HEK293 (cell line): ENCODE results near the gene SUSD4.

Source experiments
- CTCF ChIA-PET: fragments of 350-600 bp; formaldehyde crosslinking; extraction: SDS; loops from one replicate; lab custom pipeline; 2021; ENCODE audit warnings: antibody characterized with exemption; lab: Yijun Ruan, JAX
- POLR2A ChIA-PET: fragments of 300-600 bp; formaldehyde crosslinking; extraction: SDS; loops from one replicate; lab custom pipeline; 2020; ENCODE audit warnings: antibody characterized with exemption, inconsistent platforms; lab: Yijun Ruan, JAX
- H3K27ac ChIP-seq: fragments of 200-500 bp; sonication (Bioruptor generic); 2 replicates; pipeline ENCODE4 v1.5.1; 2014; ENCODE audit warnings: low read depth, low read length, control low read depth, inconsistent platforms; ENCODE audit errors: extremely low read depth
- H3K36me3 ChIP-seq, 2 experiments: fragments of 200-500 bp in 1 of 2; sonication (Bioruptor generic) in 1 of 2; 1 replicate in 1 of 2; 2 replicates in 1 of 2; pipeline ENCODE4 v1.5.1; 2014 to 2017; ENCODE audit warnings: inconsistent platforms in 2 of 2, low read length in 2 of 2; ENCODE audit not compliant: control insufficient read depth in 2 of 2, insufficient read depth in 1 of 2
- H3K4me1 ChIP-seq: fragments of 200-500 bp; sonication (Bioruptor generic); 2 replicates; pipeline ENCODE4 v1.5.1; 2014; ENCODE audit warnings: mild to moderate bottlenecking, low read length, inconsistent platforms; ENCODE audit not compliant: control insufficient read depth, insufficient read depth
- H3K4me3 ChIP-seq: 2 replicates; pipeline ENCODE4 v1.5.1; 2011; ENCODE audit warnings: low read depth, mild to moderate bottlenecking, control low read depth, low read length, moderate library complexity
- H3K9me3 ChIP-seq: fragments of 200-500 bp; sonication (Bioruptor generic); 2 replicates; pipeline ENCODE4 v1.5.1; 2014; ENCODE audit warnings: low read depth, low read length, inconsistent platforms; ENCODE audit not compliant: control insufficient read depth, insufficient read depth
- ATF2 ChIP-seq: fragments of 450-650 bp; formaldehyde crosslinking; IDR thresholded peaks from 2 replicates; pipeline ENCODE4 v1.5.1; 2016; ENCODE audit warnings: missing biosample characterization, missing genetic modification characterization, low read depth
- BCL11B ChIP-seq: fragments of 450-650 bp; formaldehyde crosslinking; IDR thresholded peaks from 2 replicates; pipeline ENCODE4 v1.5.1; 2016; ENCODE audit warnings: low read depth, missing biosample characterization, missing genetic modification characterization
- HOXC10 ChIP-seq: sonication (generic); formaldehyde crosslinking; IDR thresholded peaks from 2 replicates; pipeline ENCODE4 v1.8.1; 2023; ENCODE audit warnings: mild to moderate bottlenecking, missing genetic modification reagents
- SP2 ChIP-seq: fragments of 450-650 bp; formaldehyde crosslinking; IDR thresholded peaks from 2 replicates; pipeline ENCODE4 v1.5.1; 2016; ENCODE audit warnings: missing biosample characterization, missing genetic modification characterization
- SP3 ChIP-seq: fragments of 450-650 bp; formaldehyde crosslinking; IDR thresholded peaks from 2 replicates; pipeline ENCODE4 v1.5.1; 2016; ENCODE audit warnings: missing biosample characterization, missing genetic modification characterization
- YY1 ChIP-seq: fragments of 450-650 bp; formaldehyde crosslinking; IDR thresholded peaks from 2 replicates; pipeline ENCODE4 v1.5.1; 2018; ENCODE audit warnings: missing biosample characterization, missing genetic modification characterization
- YY2 ChIP-seq: fragments of 450-650 bp; formaldehyde crosslinking; IDR thresholded peaks from 2 replicates; pipeline ENCODE4 v1.5.1; 2016; ENCODE audit warnings: missing biosample characterization, missing genetic modification characterization
- ZEB2 ChIP-seq: fragments of 450-650 bp; formaldehyde crosslinking; IDR thresholded peaks from 2 replicates; pipeline ENCODE4 v1.5.1; 2016; ENCODE audit warnings: missing biosample characterization, missing genetic modification characterization
- ZFP37 ChIP-seq: fragments of 450-650 bp; formaldehyde crosslinking; IDR thresholded peaks from 2 replicates; pipeline ENCODE4 v1.5.1; 2016; ENCODE audit warnings: missing biosample characterization, missing genetic modification characterization
- ZNF10 ChIP-seq: fragments of 450-650 bp; formaldehyde crosslinking; IDR thresholded peaks from 2 replicates; pipeline ENCODE4 v1.5.1; 2017; ENCODE audit warnings: missing biosample characterization, missing genetic modification characterization
- ZNF114 ChIP-seq: fragments of 450-650 bp; formaldehyde crosslinking; IDR thresholded peaks from 2 replicates; pipeline ENCODE4 v1.5.0; 2017; ENCODE audit warnings: missing biosample characterization, missing genetic modification characterization
- ZNF140 ChIP-seq: fragments of 450-650 bp; formaldehyde crosslinking; IDR thresholded peaks from 2 replicates; pipeline ENCODE4 v1.5.1; 2016; ENCODE audit warnings: missing biosample characterization, missing genetic modification characterization
- ZNF16 ChIP-seq: fragments of 450-650 bp; formaldehyde crosslinking; IDR thresholded peaks from 2 replicates; pipeline ENCODE4 v1.5.1; 2016; ENCODE audit warnings: low read depth, missing biosample characterization, missing genetic modification characterization
- ZNF202 ChIP-seq: fragments of 450-650 bp; formaldehyde crosslinking; IDR thresholded peaks from 2 replicates; pipeline ENCODE4 v1.5.1; 2016; ENCODE audit warnings: missing biosample characterization, missing genetic modification characterization, borderline replicate concordance
- ZNF324 ChIP-seq: fragments of 450-650 bp; formaldehyde crosslinking; IDR thresholded peaks from 2 replicates; pipeline ENCODE4 v1.5.1; 2016; ENCODE audit warnings: missing biosample characterization, missing genetic modification characterization
- ZNF571 ChIP-seq: fragments of 450-650 bp; formaldehyde crosslinking; IDR thresholded peaks from 2 replicates; pipeline ENCODE4 v1.5.0; 2017; ENCODE audit warnings: missing biosample characterization, missing genetic modification characterization
- ZNF580 ChIP-seq: fragments of 450-650 bp; formaldehyde crosslinking; IDR thresholded peaks from 2 replicates; pipeline ENCODE4 v1.5.1; 2016; ENCODE audit warnings: missing biosample characterization, missing genetic modification characterization
- ZNF610 ChIP-seq: fragments of 450-650 bp; formaldehyde crosslinking; IDR thresholded peaks from 2 replicates; pipeline ENCODE4 v1.5.1; 2016; ENCODE audit warnings: missing biosample characterization, missing genetic modification characterization, borderline replicate concordance
- ZNF623 ChIP-seq: fragments of 450-650 bp; formaldehyde crosslinking; IDR thresholded peaks from 2 replicates; pipeline ENCODE4 v1.5.1; 2016; ENCODE audit warnings: missing biosample characterization, missing genetic modification characterization
- ZNF624 ChIP-seq: fragments of 450-650 bp; formaldehyde crosslinking; IDR thresholded peaks from 2 replicates; pipeline ENCODE4 v1.5.1; 2017; ENCODE audit warnings: missing biosample characterization, missing genetic modification characterization
- ZNF629 ChIP-seq: fragments of 450-650 bp; formaldehyde crosslinking; IDR thresholded peaks from 2 replicates; pipeline ENCODE4 v1.5.1; 2017; ENCODE audit warnings: missing biosample characterization, missing genetic modification characterization
- ZNF670 ChIP-seq: fragments of 450-650 bp; formaldehyde crosslinking; IDR thresholded peaks from 2 replicates; pipeline ENCODE4 v1.5.1; 2016; ENCODE audit warnings: missing biosample characterization, missing genetic modification characterization, low read depth
- ZNF707 ChIP-seq: fragments of 450-650 bp; formaldehyde crosslinking; IDR thresholded peaks from 2 replicates; pipeline ENCODE4 v1.5.1; 2016; ENCODE audit warnings: missing biosample characterization, missing genetic modification characterization
- ZNF747 ChIP-seq: fragments of 450-650 bp; formaldehyde crosslinking; IDR thresholded peaks from 2 replicates; pipeline ENCODE4 v1.5.1; 2016; ENCODE audit warnings: missing biosample characterization, missing genetic modification characterization
- ZSCAN30 ChIP-seq: fragments of 450-650 bp; IDR thresholded peaks from 2 replicates; pipeline ENCODE4 v1.5.1; 2018; ENCODE audit warnings: missing biosample characterization, mild to moderate bottlenecking, missing genetic modification characterization, moderate library complexity

SUSD4 gene

DNA sequence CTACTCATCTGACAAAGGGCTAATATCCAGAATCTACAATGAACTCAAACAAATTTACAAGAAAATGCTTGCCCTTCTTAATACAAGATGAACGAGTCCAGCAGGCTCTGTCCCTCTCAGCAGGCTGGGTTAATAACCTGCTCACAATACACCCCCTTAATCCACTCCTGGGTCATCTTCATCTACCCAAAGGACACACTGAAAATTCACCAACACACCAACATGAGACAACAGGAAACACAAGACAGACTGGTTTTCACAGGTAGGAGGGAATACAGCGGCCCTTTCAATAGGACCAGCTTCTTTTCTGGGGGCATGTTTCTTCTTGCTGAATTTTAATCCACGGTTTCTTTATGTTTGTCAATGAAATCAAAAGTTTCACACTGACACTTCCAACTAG is 44.6 kb downstream of the SUSD4 start:
- Histone ChIP-seq H3K4me3 (no peak overlapping the region), H3K4me1 (no peaks in the 10 kb centered on the region)
- POLR2A ChIA-PET, result no interaction called here
- TF ChIP-seq ZNF623, result no peak
- TF ChIP-seq ZNF202 (tag by site-specific recombination), result no peak
- no peak for TF ChIP-seq YY2
- no peak for TF ChIP-seq ZNF670 (tag by site-specific recombination)
- TF ChIP-seq ZNF624 (tag by site-specific recombination), result no peak
- no peak for TF ChIP-seq SP2
- no peak for TF ChIP-seq ZNF571 (tag by site-specific recombination)
- no peak for TF ChIP-seq SP3 (tag by site-specific recombination)
- TF ChIP-seq ZEB2 (tag by site-specific recombination), result no peak
- no peak for TF ChIP-seq ATF2 (tag by site-specific recombination)
- no peak for TF ChIP-seq ZNF140 (tag by site-specific recombination)
- no peak for TF ChIP-seq HOXC10 (CRISPR knock-in tag)
- TF ChIP-seq ZNF16 (tag by site-specific recombination), result no peak
- TF ChIP-seq ZNF10, result no peak
- TF ChIP-seq ZNF580 (tag by site-specific recombination), result no peak
- TF ChIP-seq ZNF747 (tag by site-specific recombination), result no peak
- no peak for TF ChIP-seq ZNF610 (tag by site-specific recombination)
- TF ChIP-seq ZNF707 (tag by site-specific recombination), result no peak
- TF ChIP-seq, all 188 proteins: peak for 0
- H3K36me3 ChIP-seq, result no peaks in the 10 kb centered on the region
- H3K27ac ChIP-seq, result no peak overlapping the region
- no peaks in the 10 kb centered on the region for H3K9me3 ChIP-seq
- CTCF ChIA-PET, result interaction anchor here (0.7 kb wide), 1 partner anchor 147 kb away, joined by 3 read pairs; no protein-coding TSS in a partner anchor

DNA sequence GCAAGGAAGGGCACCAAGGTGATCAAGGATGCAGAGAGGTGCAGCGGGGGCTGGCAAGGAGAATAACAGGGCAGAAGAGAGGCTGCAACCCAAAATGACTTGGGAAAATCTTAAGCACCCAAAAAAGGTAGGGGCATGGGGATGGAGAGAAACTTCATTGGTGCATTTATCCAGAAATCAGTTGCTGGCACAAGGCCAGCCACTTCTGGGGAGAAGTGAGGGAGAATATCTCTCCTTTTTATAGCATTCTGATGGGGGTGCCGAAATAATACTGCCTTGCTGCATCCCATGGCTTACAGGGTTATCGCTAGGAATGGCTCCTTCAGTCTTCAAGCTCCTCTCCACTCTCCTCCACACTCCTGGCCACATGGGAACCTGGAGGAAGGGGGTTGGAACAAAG is 47.9 kb downstream of the SUSD4 start:
- Histone ChIP-seq H3K9me3 (no peaks in the 10 kb centered on the region), H3K4me1 (no peaks in the 10 kb centered on the region), H3K4me3 (no peak overlapping the region), H3K36me3 (no peaks in the 10 kb centered on the region)
- ChIA-PET CTCF (interaction anchor here (1.1 kb wide), 1 partner anchor 13 kb away, joined by 3 read pairs; no protein-coding TSS in a partner anchor), POLR2A (no interaction called here)
- TF ChIP-seq ZNF114 (tag by site-specific recombination), result no peak
- no peak for TF ChIP-seq ZSCAN30
- TF ChIP-seq ZNF324, result no peak
- TF ChIP-seq ZNF629 (tag by site-specific recombination), result no peak
- TF ChIP-seq, all 188 proteins: peak for 0
- no peak overlapping the region for H3K27ac ChIP-seq

DNA sequence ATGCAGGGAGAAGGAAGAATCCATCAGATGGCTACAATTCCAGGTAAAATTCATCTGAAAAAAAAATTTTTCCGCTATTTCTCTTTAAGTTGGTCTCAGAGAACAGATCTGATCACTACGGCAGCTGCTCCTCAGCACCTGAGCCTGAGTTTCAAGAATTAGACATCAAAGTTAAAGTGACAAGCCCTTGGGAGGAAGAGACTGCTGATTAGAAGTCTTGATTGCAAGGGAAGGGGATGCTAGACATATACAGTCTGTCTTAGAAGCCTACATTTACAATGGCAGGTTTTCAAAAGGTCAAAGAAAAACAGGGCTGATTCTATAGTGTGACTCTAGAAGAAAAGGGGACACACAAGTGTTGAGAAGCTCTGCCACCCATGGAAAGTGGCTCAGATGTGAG is 48.3 kb downstream of the SUSD4 start:
- no peaks in the 10 kb centered on the region for H3K4me1 ChIP-seq
- POLR2A ChIA-PET, result no interaction called here
- no peak for TF ChIP-seq YY1 (tag by site-specific recombination)
- no peak for TF ChIP-seq YY2
- TF ChIP-seq ZFP37 (tag by site-specific recombination), result no peak
- no peak for TF ChIP-seq BCL11B (tag by site-specific recombination)
- TF ChIP-seq, all 188 proteins: peak for 0
- no peaks in the 10 kb centered on the region for H3K9me3 ChIP-seq
- H3K36me3 ChIP-seq, result no peaks in the 10 kb centered on the region
- H3K27ac ChIP-seq, result no peak overlapping the region
- no peak overlapping the region for H3K4me3 ChIP-seq
- CTCF ChIA-PET, result interaction anchor here (0.6 to 2.4 kb wide), 3 partner anchors 14 to 378 kb away, joined by 3 to 6 read pairs (median 4); no protein-coding TSS in a partner anchor
